GM23338 (cell line): ENCODE measurements around the gene CTNNA3. TPM values are rescaled to one million over a fixed set of nuclear protein-coding genes. Genes with fewer than 3 reads are reported as not detected.

Experiments used
- ATAC-seq: fragments of 200-7000 bp; cut with Tn5 transposase; 3 replicates; pipeline ENCODE4 v1.9.1; 2020
- DNase-seq: peaks from one replicate; pipeline ENCODE4 v3.0.0-alpha.2; 2015; ENCODE audit warnings: low spot score
- H2AFZ ChIP-seq: fragments of 200-600 bp; sonication (generic); 2 replicates; pipeline ENCODE4 v1.8.0; 2016; ENCODE audit warnings: antibody characterized with exemption, mild to moderate bottlenecking, moderate library complexity
- H3F3A ChIP-seq: fragments of 200-600 bp; sonication (generic); replicated peaks from 2 replicates; pipeline ENCODE4 v1.8.0; 2017; ENCODE audit warnings: antibody characterized with exemption, mixed run types, low read depth
- H3K27ac ChIP-seq: fragments of 200-600 bp; sonication (generic); 2 replicates; pipeline ENCODE4 v1.6.1; 2016; ENCODE audit warnings: low read depth
- H3K27me3 ChIP-seq: fragments of 200-600 bp; sonication (generic); 2 replicates; pipeline ENCODE4 v1.8.0; 2016; ENCODE audit warnings: mild to moderate bottlenecking, mixed run types, moderate library complexity; ENCODE audit not compliant: insufficient read depth
- H3K36me3 ChIP-seq: fragments of 200-600 bp; sonication (generic); 2 replicates; pipeline ENCODE4 v1.8.0; 2016; ENCODE audit warnings: mild to moderate bottlenecking; ENCODE audit not compliant: insufficient read depth
- H3K4me1 ChIP-seq: fragments of 200-600 bp; sonication (generic); 2 replicates; pipeline ENCODE4 v1.8.0; 2016; ENCODE audit warnings: mild to moderate bottlenecking, moderate library complexity; ENCODE audit not compliant: insufficient read depth
- H3K4me2 ChIP-seq: fragments of 200-600 bp; sonication (generic); 2 replicates; pipeline ENCODE4 v1.7.1; 2017; ENCODE audit warnings: mixed run types
- H3K4me3 ChIP-seq: fragments of 200-600 bp; sonication (generic); 2 replicates; pipeline ENCODE4 v1.6.1; 2016; ENCODE audit warnings: mixed run types
- H3K79me2 ChIP-seq: fragments of 200-600 bp; sonication (generic); replicated peaks from 2 replicates; pipeline ENCODE4 v1.8.0; 2017; ENCODE audit warnings: mild to moderate bottlenecking; ENCODE audit not compliant: insufficient read depth
- H3K9me2 ChIP-seq: fragments of 200-600 bp; sonication (generic); 2 replicates; pipeline ENCODE4 v1.8.0; 2017; ENCODE audit not compliant: insufficient read depth
- H4K20me1 ChIP-seq: fragments of 200-600 bp; sonication (generic); replicated peaks from 2 replicates; pipeline ENCODE4 v1.8.0; 2017; ENCODE audit warnings: mild to moderate bottlenecking; ENCODE audit not compliant: insufficient read depth
- H3K27ac Mint-ChIP-seq: 2 replicates; pipeline ENCODE4 v1.8.0; 2020; ENCODE audit warnings: inconsistent platforms, mild to moderate bottlenecking, moderate library complexity, mixed read lengths
- H3K27me3 Mint-ChIP-seq: 3 replicates; pipeline ENCODE4 v1.8.0; 2022; ENCODE audit warnings: low read depth, mild to moderate bottlenecking, moderate library complexity, mixed read lengths, inconsistent platforms; ENCODE audit not compliant: insufficient read depth, poor library complexity
- H3K36me3 Mint-ChIP-seq: 3 replicates; pipeline ENCODE4 v1.8.0; 2021; ENCODE audit warnings: low read depth, mild to moderate bottlenecking, inconsistent platforms, moderate library complexity, mixed read lengths
- H3K4me1 Mint-ChIP-seq: 3 replicates; pipeline ENCODE4 v1.8.0; 2020; ENCODE audit warnings: mild to moderate bottlenecking, inconsistent platforms, mixed read lengths
- H3K4me3 Mint-ChIP-seq: 3 replicates; pipeline ENCODE4 v1.8.0; 2021; ENCODE audit warnings: moderate library complexity, mild to moderate bottlenecking, inconsistent platforms, mixed read lengths
- H3K9me3 Mint-ChIP-seq: 3 replicates; pipeline ENCODE4 v1.8.0; 2020; ENCODE audit warnings: moderate library complexity, mild to moderate bottlenecking, inconsistent platforms, mixed read lengths
- CREB1 ChIP-seq: fragments of 250-450 bp; sonication (Bioruptor Pico); IDR thresholded peaks from 2 replicates; pipeline ENCODE4 v1.5.0; 2020; ENCODE audit warnings: low read depth, mild to moderate bottlenecking, moderate library complexity
- CTCF ChIP-seq, 2 experiments: fragments of 200-600 bp in 1 of 2; sonication (generic) in 1 of 2; conservative IDR thresholded peaks; 2 replicates each; pipeline versions ENCODE4 v1.5.1 to v1.6.1; 2016 to 2017; ENCODE audit warnings: antibody characterized with exemption in 2 of 2, low read depth in 2 of 2, mild to moderate bottlenecking in 2 of 2, moderate library complexity in 1 of 2
- EZH2 ChIP-seq: fragments of 200-600 bp; sonication (generic); IDR thresholded peaks from one replicate; pipeline ENCODE4 v1.8.0; 2017; ENCODE audit warnings: antibody characterized with exemption, mild to moderate bottlenecking, low read depth; ENCODE audit not compliant: unreplicated experiment
- EZH2phosphoT487 ChIP-seq: fragments of 200-600 bp; sonication (generic); IDR thresholded peaks from one replicate; pipeline ENCODE4 v1.8.1; 2018; ENCODE audit warnings: antibody characterized with exemption; ENCODE audit not compliant: unreplicated experiment
- JUNB ChIP-seq: IDR thresholded peaks from one replicate; pipeline ENCODE4 v1.6.1; 2016; ENCODE audit warnings: antibody characterized with exemption; ENCODE audit not compliant: unreplicated experiment
- NANOG ChIP-seq: IDR thresholded peaks from 2 replicates; pipeline ENCODE4 v1.6.1; 2016; ENCODE audit warnings: antibody characterized with exemption, borderline replicate concordance
- POLR2AphosphoS5 ChIP-seq: IDR thresholded peaks from 2 replicates; pipeline ENCODE4 v1.6.1; 2016; ENCODE audit warnings: antibody characterized with exemption, low read depth
- STAT1 ChIP-seq: IDR thresholded peaks from one replicate; pipeline ENCODE4 v1.6.1; 2016; ENCODE audit warnings: antibody characterized with exemption; ENCODE audit not compliant: unreplicated experiment
- ZNF114 ChIP-seq: fragments of 250-450 bp; sonication (Bioruptor Pico); IDR thresholded peaks from 2 replicates; pipeline ENCODE4 v1.5.0; 2020; ENCODE audit warnings: mild to moderate bottlenecking, moderate library complexity
- ZNF331 ChIP-seq: fragments of 250-450 bp; sonication (Bioruptor Pico); IDR thresholded peaks from 2 replicates; pipeline ENCODE4 v1.5.0; 2020; ENCODE audit warnings: low read depth, mild to moderate bottlenecking, moderate library complexity
- ZNF462 ChIP-seq: fragments of 250-450 bp; sonication (Bioruptor Pico); IDR thresholded peaks from 2 replicates; pipeline ENCODE4 v1.5.0; 2020; ENCODE audit warnings: mild to moderate bottlenecking, moderate library complexity
- polyA plus RNA-seq: library from polyadenylated mRNA; unstranded; fragments of >200 nt; fragmentation: Nextera tagmentation; extraction: Ambion mirVana; gene quantifications from 2 replicates; pipeline ENCODE4 v1.2.1, GENCODE V29; 2016
- total RNA-seq: library from RNA; depleted of rRNA; stranded (reverse); fragments of >200 nt; shearing (Covaris generic); gene quantifications from 2 replicates; pipeline ENCODE4 v1.2.3, GENCODE V29; 2014
- TF ChIP-seq, protein P1 (sequence below): IDR thresholded peaks from 2 replicates; pipeline ENCODE4 v1.6.1; 2016; ENCODE audit warnings: antibody characterized with exemption
- TF ChIP-seq, protein P2 (sequence below): IDR thresholded peaks from one replicate; pipeline ENCODE4 v1.6.1; 2018; ENCODE audit warnings: antibody characterized with exemption; ENCODE audit not compliant: unreplicated experiment

CTNNA3 gene
- total and polyA plus RNA-seq, 2 experiments from 2014 or later = 0.71 to 3.3 TPM

DNA sequence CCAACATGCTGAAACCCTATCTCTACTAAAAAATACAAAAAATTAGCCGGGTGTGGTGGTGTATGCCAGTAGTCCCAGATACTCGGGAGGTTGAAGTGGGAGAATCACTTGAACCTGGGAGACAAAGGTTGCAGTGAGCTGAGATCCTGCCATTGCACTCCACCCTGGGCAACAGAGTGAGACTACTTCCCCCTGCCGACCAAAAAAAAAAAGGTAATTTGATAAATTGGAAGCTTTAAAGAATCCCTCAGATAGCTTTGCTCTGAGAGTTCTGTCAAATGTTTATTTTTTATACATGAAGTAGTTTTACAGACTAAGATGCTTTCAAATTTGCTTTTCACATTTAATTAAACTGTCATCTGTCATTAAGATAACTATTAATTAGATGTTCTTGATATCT lies 1333.5 kb downstream of the CTNNA3 start:
- Histone ChIP-seq H3K27me3 (no peaks in the 10 kb centered on the region), H3K4me1 (no peaks in the 10 kb centered on the region), H3K9me2 (no peaks in the 10 kb centered on the region), H3F3A (no peaks in the 10 kb centered on the region), H3K27ac (no peak overlapping the region), H3K79me2 (no peaks in the 10 kb centered on the region), H2AFZ (no peak overlapping the region), H4K20me1 (no peaks in the 10 kb centered on the region), H3K4me3 (no peak overlapping the region), H3K4me2 (no peak overlapping the region), H3K36me3 (no peaks in the 10 kb centered on the region)
- no peaks in the 10 kb centered on the region for H3K4me1 Mint-ChIP-seq
- no peak for DNase-seq
- no peak overlapping the region for H3K4me3 Mint-ChIP-seq
- no peaks in the 10 kb centered on the region for H3K9me3 Mint-ChIP-seq
- H3K27ac Mint-ChIP-seq = no peak overlapping the region
- no peaks in the 10 kb centered on the region for H3K36me3 Mint-ChIP-seq
- ATAC-seq = no peak
- H3K27me3 Mint-ChIP-seq = peaks cover 4% of the 10 kb centered on the region
- TF ChIP-seq ZNF331 = no peak
- TF ChIP-seq CREB1 (CRISPR knock-in tag) = no peak
- no peak for TF ChIP-seq JUNB
- TF ChIP-seq POLR2AphosphoS5 = no peak
- no peak for TF ChIP-seq STAT1
- TF ChIP-seq EZH2 = no peak
- no peak for TF ChIP-seq ZNF462
- TF ChIP-seq, protein P1, sequence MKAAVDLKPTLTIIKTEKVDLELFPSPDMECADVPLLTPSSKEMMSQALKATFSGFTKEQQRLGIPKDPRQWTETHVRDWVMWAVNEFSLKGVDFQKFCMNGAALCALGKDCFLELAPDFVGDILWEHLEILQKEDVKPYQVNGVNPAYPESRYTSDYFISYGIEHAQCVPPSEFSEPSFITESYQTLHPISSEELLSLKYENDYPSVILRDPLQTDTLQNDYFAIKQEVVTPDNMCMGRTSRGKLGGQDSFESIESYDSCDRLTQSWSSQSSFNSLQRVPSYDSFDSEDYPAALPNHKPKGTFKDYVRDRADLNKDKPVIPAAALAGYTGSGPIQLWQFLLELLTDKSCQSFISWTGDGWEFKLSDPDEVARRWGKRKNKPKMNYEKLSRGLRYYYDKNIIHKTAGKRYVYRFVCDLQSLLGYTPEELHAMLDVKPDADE = no peak
- TF ChIP-seq ZNF114 (CRISPR knock-in tag) = no peak
- no peak for TF ChIP-seq EZH2phosphoT487
- no peak for TF ChIP-seq CTCF (conservative IDR thresholded peaks at IDR 0.05; ENCODE audit: low read depth in 2 of 2)
- TF ChIP-seq, protein P2, sequence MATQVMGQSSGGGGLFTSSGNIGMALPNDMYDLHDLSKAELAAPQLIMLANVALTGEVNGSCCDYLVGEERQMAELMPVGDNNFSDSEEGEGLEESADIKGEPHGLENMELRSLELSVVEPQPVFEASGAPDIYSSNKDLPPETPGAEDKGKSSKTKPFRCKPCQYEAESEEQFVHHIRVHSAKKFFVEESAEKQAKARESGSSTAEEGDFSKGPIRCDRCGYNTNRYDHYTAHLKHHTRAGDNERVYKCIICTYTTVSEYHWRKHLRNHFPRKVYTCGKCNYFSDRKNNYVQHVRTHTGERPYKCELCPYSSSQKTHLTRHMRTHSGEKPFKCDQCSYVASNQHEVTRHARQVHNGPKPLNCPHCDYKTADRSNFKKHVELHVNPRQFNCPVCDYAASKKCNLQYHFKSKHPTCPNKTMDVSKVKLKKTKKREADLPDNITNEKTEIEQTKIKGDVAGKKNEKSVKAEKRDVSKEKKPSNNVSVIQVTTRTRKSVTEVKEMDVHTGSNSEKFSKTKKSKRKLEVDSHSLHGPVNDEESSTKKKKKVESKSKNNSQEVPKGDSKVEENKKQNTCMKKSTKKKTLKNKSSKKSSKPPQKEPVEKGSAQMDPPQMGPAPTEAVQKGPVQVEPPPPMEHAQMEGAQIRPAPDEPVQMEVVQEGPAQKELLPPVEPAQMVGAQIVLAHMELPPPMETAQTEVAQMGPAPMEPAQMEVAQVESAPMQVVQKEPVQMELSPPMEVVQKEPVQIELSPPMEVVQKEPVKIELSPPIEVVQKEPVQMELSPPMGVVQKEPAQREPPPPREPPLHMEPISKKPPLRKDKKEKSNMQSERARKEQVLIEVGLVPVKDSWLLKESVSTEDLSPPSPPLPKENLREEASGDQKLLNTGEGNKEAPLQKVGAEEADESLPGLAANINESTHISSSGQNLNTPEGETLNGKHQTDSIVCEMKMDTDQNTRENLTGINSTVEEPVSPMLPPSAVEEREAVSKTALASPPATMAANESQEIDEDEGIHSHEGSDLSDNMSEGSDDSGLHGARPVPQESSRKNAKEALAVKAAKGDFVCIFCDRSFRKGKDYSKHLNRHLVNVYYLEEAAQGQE = no peak
- TF ChIP-seq NANOG = no peak
